T47D (cell line): ENCODE data around the gene PPP3R1.
"Not testable (repeated sequence)": the region's sequence is repeated elsewhere in the genome, so short reads cannot be mapped to it uniquely, and the experiment has no call there.

Experiments used
- DNase-seq, 2 experiments: peaks; one replicate each; pipeline versions ENCODE4 v3.0.0 to v3.0.0-alpha.2; 2011 to 2012; ENCODE audit warnings: low read depth in 1 of 2, low spot score in 1 of 2
- JUND ChIP-seq: IDR thresholded peaks from 2 replicates; pipeline ENCODE4 v1.6.1; 2012; ENCODE audit warnings: low read depth
- in situ Hi-C: cut with HindIII; loops from 2 replicates; pipeline ENCODE4 v1.10.0; 2016; ENCODE audit warnings: low sequenced_read_pairs, low pct_unique_long_range_greater_than_20kb

The PPP3R1 gene

GRCh38 chr2:68188831-68189230 lies 63.5 kb downstream of the PPP3R1 start:
- DNase-seq: no peak
- no peak for TF ChIP-seq JUND
- in situ Hi-C loops: no loop called here

- in situ Hi-C loops: no loop called here
- no peak for TF ChIP-seq JUND
Measured at GRCh38 chr2:68187329-68187728, 65.0 kb downstream of the PPP3R1 start.

GRCh38 chr2:68185541-68186164 lies 66.7 kb downstream of the PPP3R1 start:
- in situ Hi-C loops: no loop called here
- DNase-seq: peak in 1 of 2 experiments; percentile 47
- no peak for TF ChIP-seq JUND

More at GRCh38 chr2:68187329-68187728, 65.0 kb downstream of the PPP3R1 start:
- DNase-seq: no peak

GRCh38 chr2:68182902-68183301 lies 69.4 kb downstream of the PPP3R1 start:
- TF ChIP-seq JUND: no peak
- in situ Hi-C loops: no loop called here

GRCh38 chr2:68178954-68179627 lies 73.2 kb downstream of the PPP3R1 start:
- TF ChIP-seq JUND: no peak
- in situ Hi-C loops: no loop called here
- no peak for DNase-seq

More at GRCh38 chr2:68182902-68183301, 69.4 kb downstream of the PPP3R1 start:
- DNase-seq: no peak

GRCh38 chr2:68178432-68178831 lies 73.9 kb downstream of the PPP3R1 start:
- DNase-seq: no peak
- in situ Hi-C loops: no loop called here
- no peak for TF ChIP-seq JUND

- no peak for TF ChIP-seq JUND
- in situ Hi-C loops: no loop called here
- no peak for DNase-seq
Measured at GRCh38 chr2:68177541-68177940, 74.8 kb downstream of the PPP3R1 start.

- no peak for TF ChIP-seq JUND
- no peak for DNase-seq
- in situ Hi-C loops: no loop called here
Measured at GRCh38 chr2:68176657-68177056, 75.7 kb downstream of the PPP3R1 start.

GRCh38 chr2:68175210-68175609 lies 77.1 kb downstream of the PPP3R1 start:
- in situ Hi-C loops, DNase-seq: not testable (repeated sequence)

- in situ Hi-C loops: no loop called here
- no peak for DNase-seq
- TF ChIP-seq JUND: no peak
Measured at GRCh38 chr2:68172990-68173700, 79.2 kb downstream of the PPP3R1 start.

GRCh38 chr2:68172521-68172920 lies 79.8 kb downstream of the PPP3R1 start:
- no peak for TF ChIP-seq JUND
- no peak for DNase-seq
- in situ Hi-C loops: no loop called here

GRCh38 chr2:68171684-68172083 lies 80.6 kb downstream of the PPP3R1 start:
- DNase-seq: no peak
- TF ChIP-seq JUND: no peak
- in situ Hi-C loops: no loop called here

GRCh38 chr2:68171146-68171545 lies 81.2 kb downstream of the PPP3R1 start:
- in situ Hi-C loops: no loop called here
- TF ChIP-seq JUND: no peak
- DNase-seq: no peak
